Hepatocyte (in vitro differentiated cells): Measurements from ENCODE around the gene MTG2.

Source experiments
- CTCF ChIP-seq: fragments of 200-600 bp; sonication (generic); IDR thresholded peaks from 2 replicates; pipeline ENCODE4 v1.5.1; 2016; ENCODE audit warnings: antibody characterized with exemption, mild to moderate bottlenecking; ENCODE audit not compliant: poor library complexity
- EZH2 ChIP-seq: fragments of 200-600 bp; sonication (generic); IDR thresholded peaks from 2 replicates; pipeline ENCODE4 v1.6.1; 2016; ENCODE audit warnings: antibody characterized with exemption, mild to moderate bottlenecking, borderline replicate concordance

- TF ChIP-seq CTCF: no peak
- TF ChIP-seq EZH2: no peak
Observed at GRCh38 chr20:62236200-62236599, 53.4 kb downstream of the MTG2 start.
